ENCODE results near the gene COL4A3.
A peak's percentile ranks its signal among the peaks of the same experiment; 100 is the strongest.

The COL4A3 gene

DNA sequence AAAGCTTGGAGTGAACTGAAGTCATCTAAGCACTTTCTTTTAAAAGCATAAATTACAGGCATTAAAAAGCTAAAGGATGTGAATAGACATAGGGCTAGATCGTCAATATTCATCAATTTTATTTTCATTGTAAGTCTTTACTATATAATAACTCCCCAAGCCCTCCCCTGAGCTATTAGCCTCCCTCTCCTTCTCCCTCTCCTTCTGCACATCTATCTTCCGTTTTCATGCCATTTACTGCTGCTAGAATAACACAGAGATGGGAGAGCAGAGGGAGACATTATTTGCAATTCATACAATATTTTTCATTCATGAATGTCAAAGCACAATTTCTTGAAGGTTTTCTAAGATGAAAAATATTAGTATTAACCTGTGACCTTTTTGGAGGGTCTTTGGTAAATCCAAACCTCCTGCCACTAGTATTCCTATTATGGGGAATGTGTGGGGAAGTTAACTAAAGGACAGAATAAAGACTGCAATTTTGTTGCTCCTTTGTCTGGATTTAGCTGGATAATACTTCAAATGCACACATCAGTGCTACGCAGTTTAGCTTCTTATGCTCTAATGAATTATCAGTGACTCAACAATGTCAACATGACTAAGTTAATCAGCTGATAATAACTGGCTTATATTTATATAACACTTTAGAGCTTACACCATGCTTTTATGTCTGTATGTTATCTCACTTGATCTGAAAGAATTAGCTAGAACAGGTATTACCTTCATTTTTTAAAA lies 132.4 kb downstream of the COL4A3 start:
- DNase-seq = no peak

DNA sequence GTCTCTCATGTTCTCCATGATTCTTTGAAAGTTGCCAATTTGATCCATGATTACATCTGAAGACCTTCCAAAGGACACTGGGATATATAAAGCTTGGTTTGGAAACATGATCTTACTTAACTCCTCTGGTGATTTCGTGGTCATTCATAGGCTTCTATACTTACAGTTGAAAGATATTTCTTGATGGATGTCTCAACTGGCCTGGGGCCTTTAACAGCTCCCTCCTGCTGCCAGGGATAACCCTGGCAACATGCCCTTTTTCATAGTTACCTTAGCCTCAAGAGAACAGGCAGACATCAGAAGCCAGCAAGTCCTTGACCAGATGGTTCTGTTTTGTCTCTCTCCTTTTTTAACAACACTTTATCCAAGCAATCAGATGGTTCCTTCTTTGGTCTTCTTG lies 137.1 kb downstream of the COL4A3 start:
- DNase-seq = peak; percentile 27

DNA sequence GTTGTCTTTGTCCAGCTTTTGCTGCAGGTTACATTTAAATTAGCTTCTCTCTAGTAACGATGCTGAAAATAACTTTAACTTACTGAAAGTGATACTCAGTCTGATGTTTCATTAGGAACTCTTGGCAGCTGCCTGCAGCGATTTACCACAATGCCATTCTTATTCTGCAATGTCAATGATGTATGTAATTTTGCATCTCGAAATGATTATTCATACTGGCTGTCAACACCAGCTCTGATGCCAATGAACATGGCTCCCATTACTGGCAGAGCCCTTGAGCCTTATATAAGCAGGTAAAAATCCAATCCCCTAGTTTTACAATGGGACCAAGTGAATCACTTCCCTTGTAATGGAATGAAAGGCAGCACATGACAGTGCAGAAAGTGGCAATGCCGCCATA lies 144.4 kb downstream of the COL4A3 start:
- DNase-seq = no peak

DNA sequence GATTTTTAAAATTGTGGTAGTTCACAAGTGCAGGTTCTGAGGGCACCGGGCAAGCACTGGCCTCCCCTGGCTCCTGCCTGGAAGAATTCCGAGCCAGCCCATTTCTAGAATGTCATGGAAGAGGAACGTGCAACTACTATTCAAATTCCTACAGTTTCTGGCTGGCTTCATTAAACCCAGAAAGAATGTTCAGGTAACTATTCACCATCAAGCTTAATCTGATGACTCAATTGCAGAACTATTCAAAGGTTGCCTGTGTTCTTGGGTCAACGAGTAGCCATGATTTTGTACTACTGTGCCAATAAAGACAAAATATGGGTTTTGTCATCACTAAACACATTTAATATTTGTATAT lies 146.3 kb downstream of the COL4A3 start:
- DNase-seq = no peak

DNA sequence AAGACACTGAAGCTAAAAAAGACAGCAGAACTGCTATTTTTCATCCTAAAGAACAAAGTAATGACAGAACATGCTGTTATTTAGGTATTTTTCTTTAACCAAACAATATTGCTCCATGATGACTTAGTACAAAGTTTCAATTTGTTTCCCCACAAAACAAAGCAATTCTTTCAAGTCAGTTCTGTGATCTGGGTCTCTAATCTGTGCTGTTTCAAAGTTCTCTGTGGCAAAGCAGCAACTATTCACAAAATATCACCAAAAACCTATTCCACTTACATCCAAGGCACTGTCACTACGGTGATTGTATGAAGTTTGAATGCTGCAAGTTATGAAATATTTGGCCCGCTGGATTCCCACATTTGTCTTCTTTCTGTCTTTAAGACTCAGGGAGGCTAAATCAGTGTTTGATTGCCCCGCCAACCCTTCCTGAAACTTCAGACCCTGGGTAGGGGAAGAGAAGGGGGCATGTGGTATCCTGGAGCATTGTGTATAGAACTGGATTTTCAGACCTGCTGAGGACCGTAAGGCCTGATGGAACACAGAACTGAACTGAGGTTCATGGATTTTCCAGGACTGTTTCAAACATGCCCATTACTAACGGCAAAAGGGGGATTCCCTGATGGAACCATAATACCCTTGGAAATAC lies 147.6 kb downstream of the COL4A3 start:
- DNase-seq = no peak

DNA sequence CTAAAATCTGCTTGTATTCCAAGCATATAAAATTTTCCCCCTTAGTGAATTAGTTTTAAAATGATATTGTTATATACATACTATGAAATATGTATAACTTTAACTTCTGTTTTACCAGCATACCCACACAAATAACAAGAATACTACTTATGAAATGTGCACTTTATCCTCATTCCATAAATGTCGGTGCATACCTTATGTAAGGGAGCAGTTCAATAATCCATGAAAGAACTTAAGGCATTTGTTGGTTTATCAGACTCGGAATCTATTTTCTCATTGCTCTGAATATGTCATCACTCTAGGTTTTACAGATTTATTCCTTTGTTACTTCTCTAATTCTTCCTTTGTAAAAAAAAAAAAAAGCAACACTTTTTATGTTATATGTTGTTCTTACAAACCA lies 148.2 kb downstream of the COL4A3 start:
- no peak for DNase-seq

DNA sequence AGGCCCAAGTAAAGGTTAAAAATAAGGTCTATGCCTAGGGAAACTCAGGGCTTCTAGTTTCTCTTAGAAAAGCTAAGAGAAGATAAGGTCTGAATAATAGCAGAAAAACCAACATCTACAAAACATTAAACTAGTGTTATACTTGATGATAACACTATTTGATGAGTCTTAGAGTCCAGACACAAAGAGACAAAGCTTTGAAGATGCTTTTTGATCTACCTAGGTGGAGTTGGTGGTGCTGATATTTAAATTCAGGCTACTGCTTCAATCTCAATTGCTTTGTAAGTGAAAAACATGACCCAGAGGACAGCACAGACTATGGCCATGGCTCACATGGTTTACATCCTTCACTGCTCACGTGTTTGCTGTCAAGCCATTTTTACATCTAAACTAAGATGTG lies 148.9 kb downstream of the COL4A3 start:
- no peak for DNase-seq

DNA sequence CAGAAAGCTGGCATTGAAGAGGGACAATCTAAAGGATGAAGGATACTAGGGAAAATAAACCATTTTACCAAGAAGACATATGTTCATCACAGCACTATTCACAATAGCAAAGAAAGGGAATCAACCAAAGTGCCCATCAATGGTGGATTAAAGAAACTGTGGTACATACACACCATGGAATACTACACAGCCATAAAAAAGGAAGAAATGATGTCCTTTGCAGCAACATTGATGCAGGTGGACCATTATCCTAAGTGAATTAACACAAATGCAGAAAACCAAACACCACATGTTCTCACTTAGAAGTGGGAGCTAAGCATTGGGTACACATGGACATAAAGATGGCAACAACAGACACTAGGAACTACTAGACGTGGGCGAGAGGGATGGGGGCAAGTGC lies 153.4 kb downstream of the COL4A3 start:
- no peak for DNase-seq

DNA sequence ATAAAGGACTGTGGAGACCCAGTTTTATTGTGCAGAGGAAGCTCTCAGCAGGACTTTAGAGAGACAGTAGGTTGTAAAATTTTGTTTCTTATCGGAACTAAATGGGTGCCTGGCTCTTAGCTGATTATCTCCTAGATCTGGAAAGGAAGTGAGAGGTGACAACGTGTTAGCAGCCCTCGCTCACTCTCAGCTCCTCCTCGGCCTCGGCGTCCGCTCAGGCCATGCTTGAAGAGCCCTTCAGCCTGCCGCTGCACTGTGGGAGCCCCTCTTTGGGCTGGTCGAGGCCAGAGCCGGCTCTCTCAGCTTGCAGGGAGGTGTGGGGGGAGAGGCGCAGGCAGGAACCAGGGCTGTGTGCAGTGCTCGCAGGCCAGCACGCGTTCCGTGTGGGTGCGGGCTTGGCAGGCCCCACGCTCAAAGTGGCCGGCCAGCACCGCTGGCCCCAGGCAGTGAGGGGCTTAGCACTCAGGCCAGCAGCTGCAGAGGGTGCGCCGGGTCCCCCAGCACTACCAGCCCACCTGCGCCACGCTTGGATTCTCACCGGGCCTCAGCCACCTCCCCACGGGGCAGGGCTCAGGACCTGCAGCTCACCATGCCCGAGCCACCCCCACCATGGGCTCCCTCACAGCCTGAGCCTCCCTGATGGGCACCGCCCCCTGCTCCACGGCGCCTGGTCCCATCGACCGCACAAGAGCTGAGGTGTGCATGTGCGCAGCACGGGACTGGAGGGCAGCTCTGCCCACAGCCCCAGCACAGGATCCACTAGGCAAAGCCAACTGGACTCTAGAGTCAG lies 156.1 kb downstream of the COL4A3 start:
- no peak for DNase-seq

DNA sequence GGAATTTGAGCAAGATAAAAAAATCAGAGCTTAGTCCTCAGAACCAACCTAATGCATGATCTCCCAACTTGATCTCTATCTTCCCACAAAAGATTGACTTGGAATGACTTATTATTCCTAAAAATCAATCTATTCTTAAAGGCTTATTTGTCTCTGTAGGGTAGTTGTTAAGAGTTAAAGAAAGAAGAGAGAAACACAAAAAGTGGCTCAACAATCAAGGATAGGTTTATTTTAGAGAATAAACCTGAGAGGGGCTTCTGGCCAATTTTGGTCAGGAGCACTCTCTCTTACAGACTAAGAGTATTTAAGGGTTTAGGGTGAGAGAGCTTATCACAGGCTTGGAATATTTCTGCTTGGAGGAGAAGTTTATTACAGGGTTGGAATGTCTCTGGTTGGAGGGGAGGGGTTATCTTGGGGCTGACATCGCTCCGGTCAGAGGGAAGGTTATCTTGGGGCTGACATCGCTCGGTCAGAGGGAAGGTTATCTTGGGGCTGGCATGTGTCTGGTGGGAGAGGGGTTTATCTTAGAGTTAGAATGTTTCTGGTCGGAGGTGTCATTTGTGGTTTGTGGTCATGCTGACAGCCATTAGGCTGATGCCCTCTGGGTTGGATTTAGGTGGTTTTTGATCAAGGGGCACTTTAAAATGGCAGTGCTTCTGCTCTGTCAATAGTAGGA lies 158.2 kb downstream of the COL4A3 start:
- no peak for DNase-seq

DNA sequence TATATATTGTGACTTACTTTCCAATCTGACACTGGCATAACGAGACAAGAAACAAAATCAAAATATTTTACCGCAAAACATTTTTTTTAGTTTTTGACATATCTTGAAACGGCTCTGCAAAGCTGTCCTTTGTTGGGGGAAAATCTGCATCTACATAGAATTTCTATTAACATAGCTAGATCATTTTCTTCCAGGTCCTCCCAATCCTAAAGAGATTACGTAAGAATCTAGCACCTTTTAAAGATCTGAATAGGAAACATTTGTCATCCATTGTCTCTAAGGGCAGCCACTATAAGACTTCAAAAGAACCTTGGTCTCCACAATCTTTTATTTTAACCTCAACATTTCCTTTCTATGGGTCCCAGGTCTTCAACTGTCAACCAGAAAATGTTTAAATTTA lies 159.4 kb downstream of the COL4A3 start:
- DNase-seq = no peak

DNA sequence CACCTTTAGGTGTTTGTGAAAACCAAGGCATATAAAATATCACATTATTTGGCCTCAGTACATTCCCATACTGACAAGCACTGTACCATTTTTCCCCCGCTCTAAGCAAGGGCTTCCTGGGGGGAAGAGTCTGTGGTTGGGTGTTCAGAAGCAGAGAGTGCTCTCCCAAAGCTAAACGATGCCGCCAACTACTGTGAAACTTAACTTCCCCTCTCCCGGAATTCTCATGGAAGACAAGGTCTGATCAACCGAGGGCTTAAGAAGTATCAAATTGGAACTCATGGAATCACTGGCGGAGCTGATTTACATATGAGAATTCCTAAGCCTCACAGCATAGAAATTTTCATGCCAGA lies 160.2 kb downstream of the COL4A3 start:
- peak; percentile 53 for DNase-seq

DNA sequence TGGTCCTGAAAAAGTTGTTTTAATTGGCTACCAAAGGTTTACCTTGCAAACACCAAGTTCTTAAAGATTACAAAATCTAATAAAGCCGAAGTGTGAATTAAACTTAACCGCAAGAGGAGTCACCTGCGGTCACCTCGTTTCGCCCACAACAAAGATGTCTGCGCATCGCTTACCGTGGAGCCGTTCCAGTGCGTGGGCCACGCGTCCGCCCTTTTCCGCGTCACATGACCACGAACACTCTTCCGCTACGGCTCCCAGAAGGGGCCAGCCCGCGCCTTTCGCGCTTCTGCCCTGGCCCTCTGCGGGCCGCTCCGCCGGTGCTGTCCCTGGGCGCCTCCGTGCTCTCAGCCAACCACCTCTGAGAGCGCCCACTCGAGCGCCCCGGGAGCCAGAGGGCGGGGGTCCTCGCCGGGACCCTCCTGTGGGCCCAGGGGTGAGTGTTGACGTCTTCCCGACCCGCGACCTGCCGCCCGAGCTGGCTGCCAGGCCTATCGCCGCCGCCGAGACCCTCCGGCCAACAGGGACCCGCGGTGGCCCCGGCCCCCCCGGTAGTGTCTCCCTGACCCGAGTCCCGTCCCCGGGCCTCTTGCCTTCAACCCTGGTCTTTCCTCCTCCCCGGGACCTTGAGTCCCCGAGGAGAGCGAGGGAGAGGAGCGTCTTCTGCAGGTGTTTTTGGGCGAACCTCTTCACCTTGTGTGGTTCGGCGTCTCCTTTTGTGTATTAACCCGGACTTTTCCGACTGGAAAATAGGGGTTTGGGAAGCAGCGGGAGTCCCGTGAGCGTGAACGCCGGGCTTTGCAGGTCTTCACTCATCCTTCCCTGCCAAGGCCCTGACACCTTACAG lies 160.8 kb downstream of the COL4A3 start, which contains the start of gene MFF:
Gene MFF (plus strand): TSS at position 257 of the 844 bp plus-strand sequence. CDS start 5,415 bp downstream, outside the sequence.
- peak; percentile 92 for DNase-seq

DNA sequence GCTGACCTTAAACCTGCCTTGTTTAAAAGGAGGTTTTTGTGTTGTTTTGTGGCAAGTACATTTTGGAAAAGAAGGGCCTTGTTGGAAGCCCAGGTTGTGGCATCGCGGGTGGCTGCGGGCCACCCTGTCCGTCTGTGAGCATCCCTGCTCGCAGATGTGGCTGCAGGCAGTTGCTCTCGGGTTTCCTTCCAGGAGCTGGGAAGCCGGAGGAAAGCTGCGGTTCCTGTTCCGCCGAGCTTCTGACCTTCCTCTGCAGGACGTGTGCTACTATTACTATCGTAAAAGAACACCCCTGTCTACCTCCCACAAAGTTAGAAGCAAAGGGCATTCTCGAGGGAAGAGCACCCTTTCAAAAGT lies 161.4 kb downstream of the COL4A3 start:
- DNase-seq = peak; percentile 52

DNA sequence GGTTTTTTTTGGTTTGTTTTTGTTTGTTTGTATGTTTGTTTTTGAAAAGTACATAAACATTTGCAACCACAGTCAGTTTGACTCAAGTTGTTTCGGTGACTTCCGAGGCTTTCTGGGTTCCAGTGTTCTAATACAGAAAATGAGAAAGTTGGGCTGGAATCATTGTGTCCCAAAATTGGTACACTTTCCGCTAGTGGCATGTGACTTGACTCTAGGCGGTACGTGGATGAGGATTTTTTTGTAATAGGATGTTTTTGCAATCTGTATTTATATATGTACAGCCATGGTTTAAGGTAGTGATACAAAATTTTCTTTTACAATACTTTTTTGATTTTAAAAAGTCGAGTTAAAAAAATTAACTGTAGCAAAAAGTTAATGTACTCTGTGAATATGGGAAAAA lies 162.4 kb downstream of the COL4A3 start:
- no peak for DNase-seq

DNA sequence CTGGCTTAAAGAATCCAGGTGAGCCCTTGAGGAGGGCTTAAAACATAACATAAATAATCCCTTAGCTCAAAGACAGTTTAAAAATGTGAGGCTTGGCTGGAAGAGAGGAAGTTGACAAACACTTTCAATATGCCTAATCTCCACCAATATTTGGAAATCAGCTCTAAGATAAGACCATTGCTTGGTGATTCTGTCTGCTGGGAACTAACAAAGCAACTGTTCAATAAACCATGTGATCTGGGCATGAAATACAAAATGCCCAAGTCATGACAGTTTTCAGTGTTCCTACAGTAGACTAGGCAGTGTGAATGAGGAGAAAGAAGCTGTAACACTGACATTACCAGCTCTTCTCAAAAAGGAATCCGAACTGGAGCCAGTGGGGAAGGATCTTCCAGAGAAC lies 171.3 kb downstream of the COL4A3 start:
- no peak for DNase-seq

DNA sequence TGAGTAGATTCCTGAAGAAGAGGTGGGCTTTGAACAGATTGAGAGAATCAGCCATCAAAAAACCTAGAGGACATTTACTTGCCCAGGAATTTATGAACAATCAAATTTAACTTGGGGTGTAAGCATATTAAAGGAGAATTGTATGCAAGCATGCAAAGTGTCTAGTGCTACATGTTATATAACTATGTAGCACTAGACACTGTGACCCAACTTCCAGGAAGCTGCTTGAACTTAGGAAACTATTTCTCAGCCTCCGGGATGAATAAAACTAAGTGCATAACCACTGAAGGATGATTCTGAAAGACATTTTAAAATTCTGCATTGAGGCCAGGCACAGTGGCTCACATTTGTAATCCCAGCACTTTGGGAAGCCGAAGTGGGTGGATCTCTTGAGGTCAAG lies 173.0 kb downstream of the COL4A3 start:
- no peak for DNase-seq

DNA sequence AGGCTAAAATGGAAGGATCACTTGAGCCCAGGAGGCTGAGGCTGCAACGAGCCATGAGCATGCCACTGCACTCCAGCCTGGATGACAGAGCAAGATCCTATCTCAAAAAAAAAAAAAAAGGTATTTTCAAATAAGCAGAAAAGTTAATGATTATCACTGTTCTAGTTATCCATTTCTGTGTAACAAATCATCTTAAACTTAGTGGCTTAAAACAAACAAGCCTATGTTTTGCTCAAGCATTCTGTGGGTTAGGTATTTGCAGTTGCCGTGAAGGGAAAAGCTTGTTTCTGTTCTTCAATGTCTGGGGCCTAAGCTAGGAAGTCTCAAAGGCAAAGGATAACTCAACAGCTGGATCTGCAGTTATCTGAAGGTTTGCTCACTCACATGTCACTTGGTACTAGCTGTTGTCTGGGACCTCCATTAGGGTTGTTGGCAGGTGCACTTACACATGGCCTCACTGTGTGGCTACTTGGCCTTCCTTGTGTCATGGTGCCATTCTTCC lies 174.7 kb downstream of the COL4A3 start:
- DNase-seq = no peak

DNA sequence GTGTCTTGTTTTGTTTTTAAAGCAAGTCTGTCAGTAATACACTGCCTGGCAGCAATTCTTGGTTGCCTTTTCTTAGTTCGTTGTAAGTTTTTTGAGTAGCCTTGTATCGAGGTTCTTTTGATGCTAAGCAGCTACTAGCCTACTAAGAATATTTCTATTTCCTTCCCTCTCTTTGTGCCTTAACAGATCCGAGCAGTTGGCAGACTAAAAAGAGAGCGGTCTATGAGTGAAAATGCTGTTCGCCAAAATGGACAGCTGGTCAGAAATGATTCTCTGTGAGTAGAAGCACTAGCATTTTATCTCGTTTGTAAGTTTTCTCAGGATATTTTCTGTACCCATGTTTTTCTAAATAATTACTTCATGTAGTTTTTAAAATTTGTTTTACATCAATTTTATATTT lies 175.7 kb downstream of the COL4A3 start:
- no peak for DNase-seq

DNA sequence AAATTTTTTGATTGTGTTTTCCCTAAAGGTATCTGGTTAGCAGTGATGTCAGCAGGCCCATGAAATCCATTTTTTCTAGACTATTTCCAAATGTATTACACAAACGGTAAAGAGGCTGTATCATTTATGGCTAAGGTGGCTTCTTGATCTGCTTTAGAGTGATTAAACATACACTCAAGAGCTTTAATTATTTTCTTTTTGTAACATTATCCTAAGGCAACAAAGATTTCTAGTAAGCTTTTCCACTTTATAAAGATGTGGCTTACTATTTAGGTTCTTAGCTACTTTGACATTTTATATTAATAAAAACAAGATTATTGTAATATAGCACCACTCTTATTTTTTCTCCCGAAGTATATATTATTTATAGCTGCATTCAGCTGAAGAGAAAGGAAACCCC lies 177.1 kb downstream of the COL4A3 start:
- DNase-seq = no peak

DNA sequence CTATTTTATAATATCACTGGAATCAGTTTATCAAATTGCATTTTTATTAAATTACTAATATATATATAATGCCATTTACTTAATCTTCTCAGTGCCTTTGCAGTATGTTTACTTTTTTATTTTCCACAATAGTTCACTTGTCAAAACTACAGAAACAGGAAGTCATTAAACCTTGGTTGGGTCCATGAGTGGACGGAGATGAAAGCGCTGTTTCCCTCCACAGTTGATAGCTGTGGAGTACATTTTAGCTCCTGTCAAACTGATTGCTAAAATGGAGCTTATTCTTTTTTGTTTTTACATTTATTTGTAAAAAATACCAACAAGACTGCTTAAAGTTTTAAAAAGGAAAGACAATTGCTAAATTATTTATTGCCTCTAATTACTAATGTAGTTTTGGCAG lies 179.8 kb downstream of the COL4A3 start:
- DNase-seq = no peak

DNA sequence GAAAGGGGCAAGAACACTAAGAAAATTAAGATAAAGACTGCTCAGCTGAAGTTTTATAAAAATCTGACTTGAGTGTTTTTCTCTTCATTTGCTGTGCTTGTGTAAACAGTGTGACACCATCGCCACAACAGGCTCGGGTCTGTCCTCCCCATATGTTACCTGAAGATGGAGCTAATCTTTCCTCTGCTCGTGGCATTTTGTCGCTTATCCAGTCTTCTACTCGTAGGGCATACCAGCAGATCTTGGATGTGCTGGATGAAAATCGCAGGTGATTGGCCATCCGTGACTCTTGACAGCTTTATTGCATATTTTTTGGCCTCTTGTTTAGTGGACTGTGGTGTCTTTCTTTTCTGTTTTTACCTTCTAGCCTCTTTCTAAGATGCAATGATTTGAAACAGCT lies 182.7 kb downstream of the COL4A3 start:
- DNase-seq = no peak

DNA sequence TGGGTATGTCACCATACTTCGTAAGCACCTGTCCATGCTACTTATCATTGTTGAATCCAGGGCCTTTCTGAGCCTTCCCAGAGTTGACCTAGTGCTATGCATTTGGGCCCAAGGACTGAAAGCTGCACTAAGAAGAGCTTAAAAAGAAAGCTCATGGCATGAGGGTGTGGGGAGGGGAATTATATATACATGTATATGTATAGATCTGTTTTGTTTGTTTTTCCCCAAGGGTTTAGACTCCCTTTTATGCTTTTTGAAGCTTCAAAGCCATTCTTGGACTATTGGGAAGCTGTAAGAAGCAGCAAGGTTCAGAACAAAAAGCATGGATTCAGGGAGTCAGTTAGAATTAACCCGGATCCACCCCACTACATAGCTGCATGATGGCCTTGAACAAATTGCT lies 183.9 kb downstream of the COL4A3 start:
- no peak for DNase-seq
